PFSK-1 (cell line): ENCODE data around the gene CCDC69.

Experiments used
- FOXP2 ChIP-seq: optimal IDR thresholded peaks from 2 replicates; pipeline ENCODE3; 2011; ENCODE audit warnings: borderline replicate concordance, control low read depth, inconsistent platforms; ENCODE audit not compliant: insufficient read depth; ENCODE audit errors: extremely low read length, extremely low read depth
- POLR2AphosphoS5 ChIP-seq: IDR thresholded peaks from 2 replicates; pipeline ENCODE4 v1.6.1; 2012; ENCODE audit warnings: low read depth, mild to moderate bottlenecking, control low read depth, low read length, moderate library complexity
- SIN3A ChIP-seq: IDR thresholded peaks from 2 replicates; pipeline ENCODE4 v1.6.1; 2012; ENCODE audit warnings: mild to moderate bottlenecking, low read length, moderate library complexity, borderline replicate concordance; ENCODE audit not compliant: insufficient read depth
- TAF1 ChIP-seq: IDR thresholded peaks from 2 replicates; pipeline ENCODE4 v1.6.1; 2012; ENCODE audit warnings: low read length, control low read depth, borderline replicate concordance; ENCODE audit not compliant: insufficient read depth
- TF ChIP-seq, protein P1 (sequence below), 2 experiments: IDR thresholded peaks; 2 replicates each; pipeline versions ENCODE4 v1.6.1 to v1.8.0; 2011 to 2012; ENCODE audit warnings: low read depth in 2 of 2, low read length in 2 of 2, control low read depth in 1 of 2, inconsistent platforms in 1 of 2, mild to moderate bottlenecking in 1 of 2, moderate library complexity in 1 of 2; ENCODE audit not compliant: insufficient read depth in 1 of 2

The CCDC69 gene

GRCh38 chr5:151180291-151180690 is 43.6 kb downstream of the CCDC69 start:
- TF ChIP-seq FOXP2, result no peak
- no peak for TF ChIP-seq TAF1
- no peak for TF ChIP-seq POLR2AphosphoS5
- TF ChIP-seq, protein P1, sequence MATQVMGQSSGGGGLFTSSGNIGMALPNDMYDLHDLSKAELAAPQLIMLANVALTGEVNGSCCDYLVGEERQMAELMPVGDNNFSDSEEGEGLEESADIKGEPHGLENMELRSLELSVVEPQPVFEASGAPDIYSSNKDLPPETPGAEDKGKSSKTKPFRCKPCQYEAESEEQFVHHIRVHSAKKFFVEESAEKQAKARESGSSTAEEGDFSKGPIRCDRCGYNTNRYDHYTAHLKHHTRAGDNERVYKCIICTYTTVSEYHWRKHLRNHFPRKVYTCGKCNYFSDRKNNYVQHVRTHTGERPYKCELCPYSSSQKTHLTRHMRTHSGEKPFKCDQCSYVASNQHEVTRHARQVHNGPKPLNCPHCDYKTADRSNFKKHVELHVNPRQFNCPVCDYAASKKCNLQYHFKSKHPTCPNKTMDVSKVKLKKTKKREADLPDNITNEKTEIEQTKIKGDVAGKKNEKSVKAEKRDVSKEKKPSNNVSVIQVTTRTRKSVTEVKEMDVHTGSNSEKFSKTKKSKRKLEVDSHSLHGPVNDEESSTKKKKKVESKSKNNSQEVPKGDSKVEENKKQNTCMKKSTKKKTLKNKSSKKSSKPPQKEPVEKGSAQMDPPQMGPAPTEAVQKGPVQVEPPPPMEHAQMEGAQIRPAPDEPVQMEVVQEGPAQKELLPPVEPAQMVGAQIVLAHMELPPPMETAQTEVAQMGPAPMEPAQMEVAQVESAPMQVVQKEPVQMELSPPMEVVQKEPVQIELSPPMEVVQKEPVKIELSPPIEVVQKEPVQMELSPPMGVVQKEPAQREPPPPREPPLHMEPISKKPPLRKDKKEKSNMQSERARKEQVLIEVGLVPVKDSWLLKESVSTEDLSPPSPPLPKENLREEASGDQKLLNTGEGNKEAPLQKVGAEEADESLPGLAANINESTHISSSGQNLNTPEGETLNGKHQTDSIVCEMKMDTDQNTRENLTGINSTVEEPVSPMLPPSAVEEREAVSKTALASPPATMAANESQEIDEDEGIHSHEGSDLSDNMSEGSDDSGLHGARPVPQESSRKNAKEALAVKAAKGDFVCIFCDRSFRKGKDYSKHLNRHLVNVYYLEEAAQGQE (IDR thresholded peaks at IDR 0.05; ENCODE audit: insufficient read depth in 1 of 2, low read depth in 2 of 2, low read length in 2 of 2), result no peak
- no peak for TF ChIP-seq SIN3A

DNA sequence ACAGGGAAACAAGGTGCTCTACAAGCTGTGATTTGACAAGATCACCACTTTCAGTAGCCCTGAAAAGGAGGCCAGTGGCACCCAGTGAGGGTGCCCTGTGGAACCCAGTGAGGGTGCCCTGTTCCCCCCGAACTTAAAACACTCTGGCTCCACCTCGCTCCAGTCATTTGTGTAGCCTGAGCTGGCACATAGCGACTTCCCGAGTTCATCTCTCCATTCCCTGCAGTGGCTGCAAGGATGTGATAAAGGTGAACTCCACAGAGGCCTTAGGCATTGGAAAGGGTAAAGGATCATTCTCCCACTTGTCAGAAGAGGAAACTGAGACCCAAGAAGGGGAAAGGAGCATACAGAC is 44.4 kb downstream of the CCDC69 start:
- TF ChIP-seq POLR2AphosphoS5, result no peak
- TF ChIP-seq TAF1, result no peak
- TF ChIP-seq SIN3A, result no peak
- TF ChIP-seq, protein P1 (IDR thresholded peaks at IDR 0.05; ENCODE audit: insufficient read depth in 1 of 2, low read depth in 2 of 2, low read length in 2 of 2), result no peak
- no peak for TF ChIP-seq FOXP2

- TF ChIP-seq TAF1 (no peak), POLR2AphosphoS5 (no peak), SIN3A (no peak), FOXP2 (no peak)
- TF ChIP-seq, protein P1 (IDR thresholded peaks at IDR 0.05; ENCODE audit: insufficient read depth in 1 of 2, low read depth in 2 of 2, low read length in 2 of 2), result no peak
Measured at GRCh38 chr5:151178777-151179488, 45.0 kb downstream of the CCDC69 start.

- TF ChIP-seq FOXP2 (no peak), POLR2AphosphoS5 (no peak), TAF1 (no peak), SIN3A (no peak)
- TF ChIP-seq, protein P1 (IDR thresholded peaks at IDR 0.05; ENCODE audit: insufficient read depth in 1 of 2, low read depth in 2 of 2, low read length in 2 of 2), result no peak
Measured at GRCh38 chr5:151178372-151178771, 45.5 kb downstream of the CCDC69 start.

- no peak for TF ChIP-seq POLR2AphosphoS5
- no peak for TF ChIP-seq TAF1
- no peak for TF ChIP-seq SIN3A
- TF ChIP-seq, protein P1 (IDR thresholded peaks at IDR 0.05; ENCODE audit: insufficient read depth in 1 of 2, low read depth in 2 of 2, low read length in 2 of 2), result no peak
- TF ChIP-seq FOXP2, result no peak
Measured at GRCh38 chr5:151174612-151175101, 49.2 kb downstream of the CCDC69 start.
